ENCODE results near the gene FAR2.
"Not testable (repeated sequence)": the region's sequence is repeated elsewhere in the genome, so short reads cannot be mapped to it uniquely, and the experiment has no call there.

Gene FAR2

DNA sequence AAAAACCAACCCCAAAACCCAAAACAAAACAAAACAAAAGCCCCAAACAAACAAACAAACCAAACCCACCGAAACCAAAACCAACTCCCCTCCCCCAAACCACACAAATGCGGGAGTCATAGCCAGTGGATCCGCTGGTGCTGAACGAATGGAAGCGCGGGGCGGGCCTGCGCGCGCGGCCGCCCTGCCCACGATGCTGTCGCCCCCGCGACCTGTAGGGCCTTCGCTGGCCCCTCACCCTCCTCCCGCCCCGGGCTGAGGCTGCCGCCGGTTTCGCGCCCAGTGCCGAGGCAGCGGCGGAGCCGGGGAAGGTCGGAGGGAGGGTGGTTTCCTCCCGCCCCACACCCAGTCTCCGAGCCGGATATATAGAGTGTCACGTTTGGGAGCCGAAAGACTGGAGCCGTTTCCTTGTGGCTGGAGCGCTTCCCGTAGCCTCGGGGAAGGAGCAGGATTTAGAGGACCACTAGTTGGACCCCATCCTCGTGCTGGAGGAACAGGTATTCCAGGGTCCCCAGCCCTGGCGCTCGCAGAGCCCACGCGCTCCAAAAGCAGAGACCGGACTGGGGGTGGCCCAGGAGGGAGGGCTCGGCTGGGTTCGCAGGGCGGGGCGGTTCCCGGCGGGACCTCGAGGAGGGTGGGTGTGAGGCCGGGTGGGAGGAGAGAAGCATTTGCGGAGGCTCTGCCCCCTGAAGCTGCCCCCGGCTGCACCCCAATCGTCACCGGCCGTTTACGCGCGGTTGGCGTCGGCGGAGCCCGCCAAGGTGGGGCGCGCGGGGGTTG lies at the start of gene FAR2:
FAR2 (plus strand) TSS at position 368 of the 780 bp plus-strand sequence. CDS start 121,172 bp downstream, outside the sequence.
- peak; percentile 48 for DNase-seq

DNA sequence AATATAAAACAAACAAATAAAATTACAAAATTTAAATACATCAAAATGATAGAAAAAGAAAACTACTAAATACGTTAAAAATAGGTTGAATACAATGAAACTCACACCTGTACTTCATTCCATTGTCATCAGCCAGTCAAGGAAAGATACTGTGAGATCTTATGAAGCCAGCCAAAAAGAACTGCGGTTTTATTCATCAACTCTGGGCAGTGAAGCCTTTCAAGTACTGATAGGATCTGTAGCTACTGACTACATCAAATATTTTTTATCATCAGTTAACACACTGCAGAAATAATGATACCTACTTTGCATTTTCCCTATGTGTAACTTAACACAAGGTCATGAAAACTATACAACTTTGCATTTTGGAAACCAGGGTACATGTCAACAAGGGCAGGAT lies 46.3 kb upstream of the FAR2 start:
- no peak for DNase-seq

DNA sequence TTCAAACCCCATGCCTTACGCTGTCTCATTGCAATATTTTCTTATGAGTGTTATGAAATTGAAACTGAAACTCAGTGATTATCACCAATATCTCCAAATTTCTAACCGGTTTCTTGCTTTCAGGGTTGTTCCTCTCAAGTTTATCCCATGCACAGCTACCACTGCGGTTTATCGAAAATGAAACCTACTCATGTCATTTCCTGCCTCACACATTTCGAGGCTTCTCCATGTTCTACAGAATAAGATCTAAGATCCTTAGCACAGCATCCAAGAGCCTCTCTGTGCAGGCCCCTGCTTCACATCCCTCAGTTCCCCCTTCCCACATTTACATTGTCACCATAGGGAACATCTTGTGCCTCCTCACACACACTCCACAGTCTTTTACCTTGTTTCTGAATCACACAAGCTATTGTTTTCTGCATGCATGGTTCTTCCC lies 45.5 kb upstream of the FAR2 start:
- DNase-seq, result no peak

DNA sequence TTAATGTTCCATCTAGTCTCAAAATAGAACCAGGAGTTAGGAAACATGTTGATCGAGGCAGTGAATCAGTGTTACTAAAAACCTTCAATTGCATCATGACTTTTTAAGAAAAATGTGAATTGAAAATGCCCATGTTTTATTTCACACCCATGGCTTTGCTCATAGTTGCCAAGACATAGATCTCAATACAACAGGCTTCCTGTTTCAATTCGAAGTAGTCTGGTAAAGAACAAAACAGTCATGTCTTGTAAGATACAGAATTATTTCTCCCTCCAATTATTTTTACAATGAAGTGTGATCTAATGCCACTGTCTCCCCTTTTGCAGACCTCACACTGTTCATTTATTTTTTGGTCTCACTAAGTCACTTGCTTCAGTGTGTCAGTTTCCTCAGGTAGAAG lies 44.6 kb upstream of the FAR2 start:
- no peak for DNase-seq

DNA sequence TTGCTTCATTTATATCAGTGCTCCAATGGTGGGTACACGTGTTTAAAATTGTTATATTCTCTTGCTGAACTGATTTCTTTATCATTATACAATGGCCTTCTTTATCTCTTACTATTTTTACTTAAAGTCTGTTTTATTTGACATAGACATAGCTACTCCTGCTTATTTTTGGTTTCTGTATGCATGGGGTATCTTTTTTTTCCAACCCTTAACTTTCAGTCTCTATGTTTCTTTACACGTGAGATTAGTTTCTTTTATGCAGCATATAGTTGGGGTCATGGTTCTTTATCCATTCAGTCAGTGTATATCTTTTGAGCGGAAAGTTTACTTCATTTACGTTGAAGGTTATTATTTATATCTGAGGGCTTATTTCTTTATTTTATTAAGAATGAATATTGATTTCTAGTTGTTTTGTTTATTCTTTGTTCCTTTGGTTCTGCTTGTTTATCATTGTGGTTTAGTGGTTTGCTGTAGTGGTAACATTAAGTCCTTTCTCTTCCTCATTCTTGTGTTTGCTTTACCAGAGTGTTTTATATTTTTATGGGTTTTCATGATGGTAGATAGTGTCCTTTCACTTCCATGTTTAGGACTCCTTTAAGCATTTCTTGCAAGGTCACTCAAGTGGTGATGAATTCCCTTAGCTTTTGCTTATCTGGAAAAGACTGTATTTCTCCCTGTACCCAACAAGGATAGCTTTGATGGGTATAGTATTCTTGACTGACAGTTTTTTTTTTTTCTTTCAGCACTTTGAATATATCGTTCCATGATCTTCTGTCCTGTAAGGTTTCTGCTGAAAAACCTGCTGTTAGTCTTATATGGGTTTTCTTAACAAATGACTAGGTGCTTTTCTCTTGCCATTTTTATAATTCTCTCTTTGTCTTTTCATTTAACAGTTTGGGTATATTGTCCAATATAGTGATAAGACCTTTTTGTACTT lies 38.3 kb upstream of the FAR2 start:
- no peak for DNase-seq

DNA sequence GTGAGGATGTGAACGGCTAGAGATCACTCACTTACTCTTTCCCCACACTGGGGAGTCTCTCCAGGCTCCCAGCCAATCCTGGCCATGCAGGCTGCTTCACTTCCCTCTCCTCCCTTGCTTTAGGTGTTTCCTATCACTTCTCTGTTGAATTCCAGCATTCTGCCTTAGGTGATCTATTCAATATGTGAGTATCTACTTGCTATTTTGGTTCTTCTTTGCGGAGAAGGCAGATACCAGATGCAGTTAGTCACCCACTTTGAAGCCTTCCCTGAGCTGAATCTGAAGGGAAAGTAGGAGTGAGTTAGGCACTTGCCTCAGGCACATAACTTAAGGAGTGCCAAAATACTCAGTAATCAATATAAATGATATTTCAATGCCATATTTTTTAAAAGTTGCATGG lies 36.0 kb upstream of the FAR2 start:
- DNase-seq, result no peak

DNA sequence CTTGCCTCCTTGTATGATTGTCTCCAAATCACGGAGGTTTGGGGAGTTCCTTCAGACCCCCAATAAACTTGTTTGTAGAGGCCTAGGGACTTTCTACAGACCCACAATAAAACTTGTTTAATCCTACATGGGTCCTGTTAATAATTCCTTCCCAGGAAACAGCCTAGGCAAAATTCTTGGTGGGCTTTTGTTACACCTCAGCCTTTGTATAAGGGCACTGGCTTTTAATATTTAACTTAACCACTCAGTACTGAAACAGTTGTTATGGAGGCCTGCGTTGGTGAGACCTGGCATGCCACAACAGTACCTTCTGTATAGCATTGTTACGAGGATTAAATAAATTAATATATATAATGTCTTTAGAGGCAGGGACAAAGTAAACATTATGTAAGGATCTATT lies 32.7 kb upstream of the FAR2 start:
- no peak for DNase-seq

DNA sequence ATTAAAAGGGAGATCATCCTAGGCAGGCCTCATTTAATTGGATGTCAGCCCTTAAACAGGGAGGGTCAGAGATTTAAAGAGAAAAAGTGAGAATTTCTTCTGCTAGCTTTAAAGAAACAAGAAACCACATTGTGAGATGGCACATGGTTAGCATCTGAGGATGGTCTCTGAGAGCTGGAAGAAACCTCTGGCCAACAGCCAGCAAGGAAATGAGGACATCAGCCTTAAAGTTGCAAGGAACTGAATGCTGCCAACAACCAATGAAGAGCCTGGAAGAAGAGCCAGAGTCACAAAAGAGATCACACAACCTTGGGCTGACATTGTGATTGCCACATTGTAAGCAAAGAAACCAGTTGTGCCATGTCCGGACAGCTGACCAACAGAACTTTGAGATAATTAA lies 17.5 kb upstream of the FAR2 start:
- peak; percentile 70 for DNase-seq

DNA sequence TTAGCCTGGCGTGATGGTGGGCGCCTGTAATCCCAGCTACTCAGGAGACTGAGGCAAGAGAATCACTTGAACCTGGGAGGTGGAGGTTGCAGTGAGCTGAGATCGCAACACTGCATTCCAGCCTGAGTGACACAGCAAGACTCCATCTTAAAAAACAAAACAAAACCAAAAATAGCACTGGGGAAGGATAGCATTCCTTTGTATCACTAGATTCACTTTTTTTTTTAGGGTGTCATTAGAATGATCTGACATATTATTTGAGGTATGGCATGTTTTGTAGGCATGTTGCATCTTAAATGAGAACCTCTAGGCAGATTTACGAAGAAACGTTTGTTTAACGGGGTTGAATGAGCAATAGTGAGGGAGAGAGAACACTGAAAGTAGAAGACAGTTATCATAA lies 16.8 kb upstream of the FAR2 start:
- peak; percentile 15 for DNase-seq

DNA sequence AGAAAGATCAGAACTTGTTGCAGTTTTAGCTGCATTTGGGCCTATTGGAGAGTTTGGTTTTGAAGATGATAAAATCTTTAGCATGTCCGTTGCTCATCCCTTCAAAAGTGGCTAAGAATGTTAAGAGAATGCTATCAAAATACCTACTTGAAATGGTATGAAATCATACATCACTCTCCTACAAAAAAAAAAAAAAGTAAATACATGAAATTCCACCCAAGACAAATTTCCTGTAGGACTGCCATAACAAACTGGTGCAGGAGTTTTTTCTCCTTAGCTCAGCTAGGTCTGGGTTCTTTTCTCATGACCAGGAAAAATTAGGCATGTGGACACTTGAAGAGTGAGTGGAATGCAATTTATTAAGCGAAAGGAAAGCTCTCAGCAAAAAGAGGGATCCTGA lies 15.9 kb upstream of the FAR2 start:
- DNase-seq, result no peak

DNA sequence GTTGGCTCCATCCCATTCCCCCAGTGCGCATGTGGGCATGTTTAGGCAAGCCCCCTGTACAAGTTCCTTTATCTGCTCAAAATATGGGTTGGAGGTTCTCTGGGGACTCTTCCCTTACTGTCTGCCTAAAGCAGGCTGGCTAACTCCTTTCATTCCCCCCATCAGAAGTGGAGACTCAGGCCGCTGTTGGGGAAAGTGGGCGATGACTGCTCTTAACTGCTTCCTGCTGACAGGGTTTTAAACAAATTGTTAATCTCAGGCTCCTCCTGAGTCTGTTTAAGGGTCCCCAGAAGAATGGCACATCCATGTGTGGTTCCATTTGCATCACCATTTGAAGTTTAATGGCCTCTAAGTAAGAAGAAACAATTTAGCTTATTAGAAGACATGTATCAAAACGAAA lies 15.4 kb upstream of the FAR2 start:
- DNase-seq, result no peak

DNA sequence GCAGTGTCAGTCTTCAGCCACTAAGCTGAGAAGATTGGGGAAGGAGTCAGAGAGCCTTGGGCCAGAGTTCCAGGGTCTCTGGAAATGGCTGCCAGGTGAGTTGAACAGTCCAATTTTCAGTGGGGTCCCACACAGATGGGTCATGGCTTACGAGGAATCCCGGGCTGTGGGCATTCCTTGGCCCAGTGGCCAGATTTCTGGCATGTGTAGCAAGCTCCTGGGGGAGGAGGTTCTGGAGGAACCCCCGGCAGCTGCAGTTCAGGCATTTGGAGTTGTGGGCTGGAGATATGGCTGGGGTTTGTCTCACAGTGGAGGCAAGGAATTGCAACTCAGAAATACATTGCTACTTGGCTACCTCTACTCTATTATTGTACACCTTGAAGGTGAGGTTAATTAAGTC lies 10.8 kb upstream of the FAR2 start:
- not testable (repeated sequence) for DNase-seq

DNA sequence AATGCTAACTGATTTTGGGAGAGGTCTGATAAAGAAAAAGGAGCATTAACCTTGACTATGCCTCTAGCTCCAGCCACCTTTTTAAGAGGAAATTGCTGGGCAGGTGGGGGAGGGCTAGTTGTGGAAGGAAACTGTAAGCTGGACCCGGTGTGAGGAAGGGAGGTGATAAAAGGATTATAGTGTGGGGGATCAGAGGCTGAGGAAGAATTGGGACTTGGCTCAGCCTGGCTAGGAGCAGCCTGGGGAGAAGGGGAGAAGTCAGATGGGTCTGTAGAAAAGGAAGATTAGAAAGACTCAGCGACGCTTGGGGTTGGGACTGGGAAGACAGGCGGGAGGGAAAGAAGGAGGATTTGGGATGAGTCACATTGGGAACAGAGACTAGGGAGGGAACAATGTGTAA lies 10.2 kb upstream of the FAR2 start:
- DNase-seq, result not testable (repeated sequence)

DNA sequence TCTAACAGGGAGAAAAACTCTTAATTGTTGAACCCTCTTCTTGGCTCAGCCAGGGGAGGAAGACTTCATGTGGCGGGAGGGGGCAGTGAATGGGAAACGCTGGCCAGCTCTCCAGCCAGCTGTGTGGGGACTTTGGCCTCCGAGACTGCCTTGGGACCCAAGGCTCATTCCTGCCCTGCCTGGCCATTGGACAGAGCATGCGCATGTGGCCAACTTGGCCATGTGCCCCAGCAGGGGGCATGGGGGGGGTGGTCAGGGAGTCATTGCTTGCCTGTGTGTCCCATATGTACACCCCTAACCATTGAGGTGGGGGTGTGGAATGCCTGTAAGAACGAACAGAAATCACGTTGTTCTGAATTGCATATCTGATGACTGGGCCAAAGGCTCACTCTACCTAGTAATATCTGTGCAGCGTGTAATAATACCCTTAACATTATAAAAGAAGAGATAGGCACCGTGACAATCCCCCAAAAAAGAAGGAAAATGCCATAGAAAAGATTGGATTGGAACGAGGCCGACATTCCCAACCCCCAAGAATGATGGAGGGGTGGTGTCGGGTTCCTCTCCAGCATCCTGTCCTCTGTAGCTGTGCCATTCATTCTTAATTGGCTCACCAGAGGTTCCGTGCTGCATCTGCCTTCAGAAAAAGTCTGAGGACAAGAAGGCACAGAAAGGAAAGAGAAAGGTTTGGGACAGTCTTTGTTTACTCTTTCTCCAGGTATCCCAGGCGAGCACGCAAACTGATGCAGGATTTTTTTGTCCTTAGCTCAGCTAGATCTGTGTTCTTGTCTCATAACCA lies 3.5 kb upstream of the FAR2 start:
- DNase-seq, result no peak

DNA sequence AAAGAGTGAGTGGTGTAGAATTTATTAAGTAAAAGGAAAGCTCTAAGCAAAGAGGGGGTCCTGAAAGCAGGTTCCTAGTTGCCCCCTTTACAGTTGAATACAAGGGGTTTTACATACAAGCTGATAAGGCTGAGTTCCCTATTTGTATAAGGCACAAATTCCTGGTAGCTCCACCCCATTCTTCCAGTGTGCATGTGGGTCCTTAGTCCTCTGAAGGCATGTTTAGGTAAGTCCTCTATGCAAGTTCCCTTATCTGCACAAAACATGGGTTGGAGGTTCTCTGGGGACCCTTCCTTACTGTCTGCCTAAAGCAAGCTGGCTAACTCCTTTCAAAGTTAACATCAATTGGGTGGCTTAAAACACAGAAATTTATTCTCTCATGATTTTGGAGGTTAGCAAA lies 2.9 kb upstream of the FAR2 start:
- DNase-seq, result no peak

DNA sequence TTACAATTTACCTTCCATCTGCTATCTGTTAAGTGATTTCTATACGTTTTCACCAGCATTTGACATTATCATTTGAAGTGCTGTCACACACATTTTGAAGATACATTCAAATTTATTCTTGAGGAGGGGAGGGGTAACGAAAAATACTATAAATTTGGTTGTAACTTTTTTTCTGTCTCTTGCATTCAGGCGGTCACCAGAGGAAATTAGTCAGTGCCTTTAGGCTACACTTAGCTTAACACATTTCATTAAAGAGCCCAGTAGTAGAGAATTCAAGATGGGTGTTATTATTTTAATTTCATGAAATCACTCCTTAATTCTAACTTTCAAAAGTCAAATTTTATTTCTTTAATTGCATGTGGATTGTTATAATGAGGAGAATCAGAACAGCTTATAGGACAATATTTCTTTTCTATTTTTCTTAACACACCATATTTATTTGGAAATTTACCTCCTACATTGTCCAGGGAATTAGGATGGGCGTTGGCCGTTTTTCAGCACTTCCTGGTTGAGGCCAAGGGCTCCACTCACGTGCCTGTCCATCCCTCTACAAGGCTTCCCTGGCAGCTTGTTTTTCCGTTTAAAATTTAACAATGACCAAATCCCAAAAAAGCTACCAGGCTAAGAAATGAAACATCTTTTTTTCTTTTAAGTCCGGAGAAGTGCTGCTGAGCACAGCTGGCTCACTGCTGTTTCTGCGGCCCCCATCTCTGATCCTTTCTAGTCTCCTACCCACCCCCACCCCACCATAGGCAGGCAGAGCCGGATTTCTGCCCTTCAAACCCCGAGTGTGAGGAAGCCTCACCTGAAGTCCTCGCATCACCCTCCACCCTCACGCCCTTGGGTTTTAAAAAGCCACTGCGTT lies 1.1 kb upstream of the FAR2 start:
- no peak for DNase-seq

DNA sequence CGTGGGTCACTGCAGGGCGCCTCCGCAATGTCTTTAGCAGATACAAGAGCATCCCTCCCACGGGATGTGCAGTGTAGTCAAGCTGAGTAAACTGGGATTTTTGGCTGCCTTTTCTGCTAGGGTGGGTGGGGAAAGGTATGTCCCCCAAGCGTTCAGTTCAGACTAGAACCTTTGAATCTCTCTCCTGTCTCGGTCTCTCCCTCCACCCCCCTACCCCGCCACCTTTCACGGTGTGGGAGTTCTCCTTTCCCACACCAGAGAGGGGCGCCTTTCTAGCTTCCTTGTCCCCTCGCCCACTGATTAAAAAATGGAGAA lies 525 bp upstream of the FAR2 start:
- DNase-seq, result peak; percentile 22

DNA sequence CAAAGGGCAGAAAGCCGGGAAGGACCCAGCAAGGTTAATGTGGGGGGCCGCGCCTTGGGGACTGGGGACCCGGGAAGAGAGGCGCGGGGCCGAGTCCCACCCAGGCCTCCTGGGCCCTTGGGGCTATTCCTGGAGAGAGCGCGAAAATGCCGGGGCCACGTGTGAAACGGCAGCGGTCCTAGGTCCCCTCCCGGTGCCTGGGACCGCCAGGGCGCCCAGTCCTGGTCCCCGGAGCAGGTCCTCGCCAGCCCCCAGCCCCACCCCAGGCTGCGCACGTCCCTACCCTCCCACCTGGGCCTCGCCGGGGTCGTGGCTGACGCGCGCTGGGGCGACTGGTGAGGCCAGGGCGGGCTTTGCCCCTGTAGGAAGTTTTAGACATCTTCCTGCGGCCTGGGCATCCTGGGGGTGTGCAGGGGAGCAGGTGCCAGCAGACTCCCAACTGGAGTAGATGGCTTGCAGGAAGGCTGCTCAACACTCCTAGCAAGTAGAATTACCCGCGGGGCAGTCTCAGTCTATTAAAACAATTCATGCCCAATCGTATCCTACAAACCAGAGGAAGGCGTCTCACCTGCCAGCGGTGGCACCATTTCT lies 708 bp downstream of the FAR2 start:
- no peak for DNase-seq

DNA sequence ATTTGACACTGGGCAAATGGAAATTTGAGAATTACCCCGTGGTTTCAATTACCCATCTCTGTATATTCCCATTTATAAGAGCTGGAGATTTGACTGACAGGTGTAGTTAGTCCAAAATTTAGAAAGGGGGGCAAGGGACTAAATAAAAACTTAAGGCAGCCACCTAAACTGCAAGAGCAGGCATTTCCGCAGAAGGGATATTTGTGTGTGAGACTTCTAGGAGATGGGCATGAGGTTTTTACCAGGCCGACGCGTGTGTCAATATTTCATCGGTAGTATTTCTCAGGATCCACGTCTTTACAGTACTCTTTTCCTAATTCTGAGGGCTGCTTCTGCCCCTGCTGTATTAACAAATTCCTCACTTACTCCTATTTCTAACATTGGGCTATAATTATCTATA lies 1.4 kb downstream of the FAR2 start:
- no peak for DNase-seq

DNA sequence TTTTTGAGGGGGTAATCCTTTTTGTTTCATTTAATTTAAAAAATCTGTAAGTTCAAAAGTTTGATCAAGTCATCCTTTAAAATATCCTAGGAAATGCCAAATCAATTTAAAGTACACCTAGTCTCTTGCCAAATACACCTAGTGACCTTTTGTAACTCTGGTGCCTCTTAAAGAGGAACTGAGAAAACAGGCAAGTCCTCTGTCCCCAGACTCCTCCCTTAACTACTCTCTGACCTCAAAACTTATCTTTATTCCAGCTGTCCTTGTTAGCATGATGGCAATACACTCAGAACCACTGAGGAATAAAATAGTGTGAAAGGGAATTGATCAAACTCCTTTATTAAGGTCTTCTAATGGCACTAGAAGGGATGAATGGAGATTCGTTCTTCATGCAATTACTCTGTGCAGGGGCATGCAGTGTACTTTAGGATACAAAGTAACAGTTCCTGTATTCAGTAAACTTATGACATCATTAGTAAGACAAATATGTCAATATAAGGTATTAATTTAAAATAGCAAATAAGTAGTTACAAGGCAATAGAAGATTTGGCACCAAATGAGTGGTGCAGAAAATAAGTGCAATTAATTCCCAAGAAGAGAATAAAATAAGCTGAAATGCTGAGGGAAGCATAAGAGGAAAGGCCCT lies 3.3 kb downstream of the FAR2 start:
- DNase-seq, result no peak

DNA sequence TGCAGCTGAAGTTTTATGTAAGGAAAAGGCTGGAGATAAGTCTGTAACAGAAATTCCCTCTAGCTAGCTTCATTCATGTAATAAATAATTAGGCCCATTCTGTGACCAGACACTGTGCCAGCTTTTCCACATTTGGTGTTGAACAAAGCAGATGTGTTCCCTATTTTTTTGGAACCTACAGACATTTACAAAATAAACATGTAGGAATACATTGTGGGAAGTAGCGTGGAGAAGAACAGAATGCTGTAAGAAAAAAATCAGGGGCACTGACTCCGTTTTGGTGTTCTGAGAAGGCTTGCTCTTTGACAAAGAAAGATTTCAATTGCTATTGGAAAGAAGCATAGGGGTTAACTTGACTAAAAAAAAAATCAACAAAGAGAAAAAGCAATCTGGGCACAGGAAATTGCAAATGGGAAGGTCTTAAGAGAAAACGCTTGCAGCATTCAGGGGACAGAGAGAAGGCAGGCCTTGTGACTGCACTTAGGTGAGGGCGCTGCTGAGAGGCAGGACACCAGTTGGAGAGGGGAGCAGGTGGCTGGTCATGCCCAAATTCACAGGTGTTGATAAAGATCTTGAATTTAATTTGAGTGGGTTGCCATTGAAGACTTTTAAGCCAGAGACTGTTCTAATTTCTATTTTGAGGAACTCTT lies 4.0 kb downstream of the FAR2 start:
- no peak for DNase-seq

Measured in fibroblast of skin of right quadriceps (primary cell).